AG10803 (cell line): ENCODE data around the gene CENPP.

Experiments
- DNase-seq: peaks from one replicate; pipeline ENCODE4 v3.0.0; 2010; ENCODE audit warnings: low read depth
- H3K4me3 ChIP-seq: 2 replicates; pipeline ENCODE4 v1.5.1; 2011; ENCODE audit warnings: mild to moderate bottlenecking, low read length, control low read depth
- TF ChIP-seq, protein P1 (sequence below): conservative IDR thresholded peaks from 2 replicates; pipeline ENCODE4 v1.5.1; 2011; ENCODE audit warnings: mild to moderate bottlenecking, low read length, control low read depth, inconsistent platforms

CENPP gene

DNA sequence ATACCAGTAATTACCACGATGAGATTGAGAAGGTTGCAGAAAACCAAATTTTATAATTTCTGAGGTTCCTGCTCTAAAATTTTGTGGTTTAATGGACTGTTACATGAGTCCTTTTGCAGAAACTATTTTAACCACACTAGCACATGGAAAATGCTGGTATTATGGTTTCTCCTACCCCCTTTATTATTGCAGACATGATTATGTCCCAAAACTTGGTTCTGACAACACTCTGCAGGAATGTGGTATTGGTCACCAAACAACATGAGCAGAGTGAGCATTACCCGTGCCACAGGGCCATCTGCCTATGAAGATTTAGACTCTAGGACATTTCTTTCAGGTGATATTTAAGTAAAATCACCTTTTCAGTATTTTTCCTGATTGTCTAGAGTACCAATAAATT is 212.8 kb downstream of the CENPP start:
- no peak overlapping the region for H3K4me3 ChIP-seq
- TF ChIP-seq, protein P1, sequence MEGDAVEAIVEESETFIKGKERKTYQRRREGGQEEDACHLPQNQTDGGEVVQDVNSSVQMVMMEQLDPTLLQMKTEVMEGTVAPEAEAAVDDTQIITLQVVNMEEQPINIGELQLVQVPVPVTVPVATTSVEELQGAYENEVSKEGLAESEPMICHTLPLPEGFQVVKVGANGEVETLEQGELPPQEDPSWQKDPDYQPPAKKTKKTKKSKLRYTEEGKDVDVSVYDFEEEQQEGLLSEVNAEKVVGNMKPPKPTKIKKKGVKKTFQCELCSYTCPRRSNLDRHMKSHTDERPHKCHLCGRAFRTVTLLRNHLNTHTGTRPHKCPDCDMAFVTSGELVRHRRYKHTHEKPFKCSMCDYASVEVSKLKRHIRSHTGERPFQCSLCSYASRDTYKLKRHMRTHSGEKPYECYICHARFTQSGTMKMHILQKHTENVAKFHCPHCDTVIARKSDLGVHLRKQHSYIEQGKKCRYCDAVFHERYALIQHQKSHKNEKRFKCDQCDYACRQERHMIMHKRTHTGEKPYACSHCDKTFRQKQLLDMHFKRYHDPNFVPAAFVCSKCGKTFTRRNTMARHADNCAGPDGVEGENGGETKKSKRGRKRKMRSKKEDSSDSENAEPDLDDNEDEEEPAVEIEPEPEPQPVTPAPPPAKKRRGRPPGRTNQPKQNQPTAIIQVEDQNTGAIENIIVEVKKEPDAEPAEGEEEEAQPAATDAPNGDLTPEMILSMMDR: no peak
- DNase-seq: peak; percentile 94

DNA sequence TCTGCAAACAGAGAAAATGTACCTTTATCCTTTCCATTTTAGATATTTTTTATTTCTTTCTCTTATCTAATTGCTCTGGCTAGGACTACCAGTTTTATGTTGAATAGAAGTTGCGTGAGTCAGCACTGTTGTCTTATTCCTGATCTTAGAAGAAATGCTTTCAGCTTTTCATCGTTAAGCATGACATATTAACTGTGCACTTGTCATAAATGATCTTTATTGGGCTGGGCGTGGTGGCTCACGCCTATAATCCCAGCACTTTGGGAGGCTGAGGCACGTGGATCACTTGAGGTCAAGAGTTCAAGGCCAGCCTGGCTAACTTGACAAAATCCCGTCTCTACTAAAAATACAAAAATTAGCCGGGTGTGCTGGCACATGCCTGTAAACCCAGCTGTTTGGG is 218.2 kb downstream of the CENPP start:
- DNase-seq: no peak
- H3K4me3 ChIP-seq: no peak overlapping the region
- TF ChIP-seq, protein P1: no peak

DNA sequence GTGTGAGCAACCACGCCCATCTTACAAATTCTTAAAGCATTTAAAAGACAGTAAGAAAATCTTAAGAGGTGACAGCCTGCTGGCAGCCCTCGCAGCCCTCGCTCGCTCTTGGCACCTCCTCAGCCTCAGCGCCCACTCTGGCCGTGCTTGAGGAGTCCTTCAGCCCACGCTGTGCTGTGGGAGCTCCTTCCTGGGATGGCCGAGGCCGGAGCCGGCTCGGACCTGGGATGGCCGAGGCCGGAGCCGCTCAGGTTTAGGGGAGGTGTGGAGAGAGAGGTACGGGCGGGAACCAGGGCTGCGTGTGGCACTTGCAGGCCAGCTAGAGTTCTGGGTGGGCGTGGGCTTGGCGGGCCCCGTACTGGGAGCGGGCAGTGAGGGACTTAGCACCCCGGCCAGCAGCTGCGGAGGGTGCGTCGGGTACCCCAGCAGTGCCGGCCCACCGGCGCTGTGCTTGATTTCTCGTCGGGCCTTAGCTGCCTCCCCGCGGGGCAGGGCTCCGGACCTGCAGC is 219.3 kb downstream of the CENPP start:
- no peak for DNase-seq
- H3K4me3 ChIP-seq: no peak overlapping the region
- TF ChIP-seq, protein P1: no peak

DNA sequence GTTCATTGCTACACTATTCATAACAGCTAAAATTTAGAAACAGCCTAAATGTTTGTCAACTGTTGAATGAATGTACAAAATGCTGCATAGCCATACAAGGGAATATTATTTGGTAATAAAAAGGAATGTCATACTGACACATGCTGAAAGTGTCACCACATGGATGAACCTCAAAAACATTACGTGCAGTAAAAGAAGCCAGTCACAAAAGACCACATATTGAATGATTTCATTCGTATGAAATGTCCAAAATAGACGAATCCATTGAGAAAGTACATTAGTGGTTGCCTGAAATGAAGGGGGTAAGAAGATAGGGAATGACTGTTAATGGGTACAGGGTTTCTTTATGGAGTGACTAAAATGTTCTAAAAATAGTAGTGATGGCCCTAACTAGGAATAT is 221.6 kb downstream of the CENPP start:
- H3K4me3 ChIP-seq: no peak overlapping the region
- peak; percentile 73 for DNase-seq
- TF ChIP-seq, protein P1: no peak

DNA sequence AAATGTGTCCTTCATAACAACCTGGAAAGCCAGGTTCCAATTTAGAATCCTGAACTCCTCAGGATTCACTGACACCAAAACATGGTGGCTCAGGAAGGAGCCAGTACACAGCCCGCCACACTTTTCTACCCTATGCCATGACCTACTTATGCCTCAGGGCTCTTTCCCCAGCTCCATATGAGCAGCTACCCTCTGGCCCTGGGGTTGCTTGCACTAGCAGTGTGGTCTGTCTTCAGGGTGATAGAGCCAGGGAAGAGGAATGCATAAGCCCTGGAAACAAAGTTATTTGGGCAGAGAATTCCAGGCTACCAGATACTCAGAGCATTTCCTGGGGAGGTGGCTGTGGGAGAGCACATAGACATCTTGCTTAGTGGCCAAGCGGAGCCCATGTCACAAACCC is 225.0 kb downstream of the CENPP start:
- DNase-seq: peak; percentile 23
- H3K4me3 ChIP-seq: no peak overlapping the region
- TF ChIP-seq, protein P1: no peak

DNA sequence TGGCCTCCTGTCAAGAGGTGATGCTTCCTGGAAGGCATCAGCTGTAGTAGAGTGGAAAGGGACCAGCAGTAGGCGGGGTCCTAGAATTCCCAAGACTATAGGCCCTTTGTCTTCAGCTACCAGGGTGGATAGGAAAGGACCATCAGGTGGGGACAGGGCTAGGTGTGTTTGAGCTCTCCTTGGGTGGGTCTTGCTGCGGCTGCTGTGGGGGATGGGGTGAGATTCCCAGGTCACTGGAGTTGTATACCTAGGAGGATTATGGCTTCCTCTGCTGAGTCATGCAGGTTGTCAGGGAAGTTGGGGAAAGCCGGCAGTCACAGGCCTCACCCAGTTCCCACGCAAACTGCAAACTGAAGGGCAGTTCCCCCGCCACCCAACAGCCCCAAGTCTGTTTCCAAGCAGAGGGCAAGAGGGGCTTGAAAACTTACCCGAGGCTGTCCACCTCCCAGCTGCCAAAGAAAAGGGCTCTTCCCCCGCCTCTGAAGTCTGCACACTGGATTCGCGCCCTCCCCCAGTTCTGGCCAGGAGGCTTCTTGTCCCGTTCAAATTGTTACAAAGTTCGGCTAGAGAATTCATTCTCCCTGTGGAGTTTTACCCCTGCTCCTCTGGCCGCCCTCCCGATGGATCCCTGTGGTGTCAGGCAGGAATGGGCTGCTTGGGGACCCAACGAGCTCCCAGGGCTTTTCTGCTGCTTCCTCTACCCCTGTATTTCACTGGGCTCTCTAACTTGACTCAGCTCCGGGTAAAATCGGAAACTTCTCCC is 233.0 kb downstream of the CENPP start:
- TF ChIP-seq, protein P1: no peak
- no peak overlapping the region for H3K4me3 ChIP-seq
- DNase-seq: no peak
